ENCODE measurements around the gene ADISSP. TPM values are rescaled to one million over a fixed set of nuclear protein-coding genes. Genes with fewer than 3 reads are reported as not detected.

ADISSP gene
- total and polyA plus RNA-seq, 2 donors (not counting 1 experiment from before 2014, with no cell fraction given) = 17.0 to 23.5 TPM

DNA sequence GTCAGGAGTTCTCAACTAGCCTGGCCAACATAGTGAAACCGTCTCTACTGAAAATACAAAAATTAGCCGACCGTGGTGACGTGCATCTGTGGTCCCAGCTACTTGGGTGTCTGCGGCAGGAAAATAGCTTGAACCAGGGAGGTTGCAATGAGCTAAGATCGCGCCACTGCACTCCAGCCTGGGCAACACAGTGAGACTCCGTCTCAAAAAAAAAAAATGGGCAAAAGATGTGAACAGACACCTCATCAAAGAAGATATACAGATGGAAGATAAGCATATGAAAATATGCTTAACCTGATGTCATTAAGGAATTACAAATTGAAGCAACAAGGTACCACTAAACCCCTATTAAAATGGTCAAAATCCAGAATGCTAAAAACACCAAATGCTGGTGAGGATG is 44.3 kb downstream of the ADISSP start:
- H3K27me3 ChIP-seq (ENCODE audit: control insufficient read depth, insufficient read depth, low read length) = peaks cover 9% of the 10 kb centered on the region
- H3K36me3 ChIP-seq (ENCODE audit: control insufficient read depth, insufficient read depth, low read length) = no peaks in the 10 kb centered on the region
- no peak for DNase-seq (ENCODE audit: low read depth in 2 of 2)
- H3K4me1 ChIP-seq (ENCODE audit: control insufficient read depth, extremely low read depth, insufficient read depth, low read length) = peaks cover 4% of the 10 kb centered on the region
- H2AFZ ChIP-seq (ENCODE audit: low read length) = no peak overlapping the region
- no peak overlapping the region for H3K9ac ChIP-seq (ENCODE audit: insufficient read depth, low read length)
- H4K20me1 ChIP-seq (ENCODE audit: control insufficient read depth, extremely low read depth, insufficient read depth, low read length) = no peaks in the 10 kb centered on the region
- H3K9me3 ChIP-seq (ENCODE audit: control insufficient read depth, insufficient read depth, low read depth, low read length) = no peaks in the 10 kb centered on the region
- H3K4me2 ChIP-seq (ENCODE audit: extremely low read depth, insufficient read depth, low read length) = no peak overlapping the region
- no peak for TF ChIP-seq EZH2 (IDR thresholded peaks at IDR 0.05; ENCODE audit: low read length, missing control alignments)
- TF ChIP-seq, protein P1, sequence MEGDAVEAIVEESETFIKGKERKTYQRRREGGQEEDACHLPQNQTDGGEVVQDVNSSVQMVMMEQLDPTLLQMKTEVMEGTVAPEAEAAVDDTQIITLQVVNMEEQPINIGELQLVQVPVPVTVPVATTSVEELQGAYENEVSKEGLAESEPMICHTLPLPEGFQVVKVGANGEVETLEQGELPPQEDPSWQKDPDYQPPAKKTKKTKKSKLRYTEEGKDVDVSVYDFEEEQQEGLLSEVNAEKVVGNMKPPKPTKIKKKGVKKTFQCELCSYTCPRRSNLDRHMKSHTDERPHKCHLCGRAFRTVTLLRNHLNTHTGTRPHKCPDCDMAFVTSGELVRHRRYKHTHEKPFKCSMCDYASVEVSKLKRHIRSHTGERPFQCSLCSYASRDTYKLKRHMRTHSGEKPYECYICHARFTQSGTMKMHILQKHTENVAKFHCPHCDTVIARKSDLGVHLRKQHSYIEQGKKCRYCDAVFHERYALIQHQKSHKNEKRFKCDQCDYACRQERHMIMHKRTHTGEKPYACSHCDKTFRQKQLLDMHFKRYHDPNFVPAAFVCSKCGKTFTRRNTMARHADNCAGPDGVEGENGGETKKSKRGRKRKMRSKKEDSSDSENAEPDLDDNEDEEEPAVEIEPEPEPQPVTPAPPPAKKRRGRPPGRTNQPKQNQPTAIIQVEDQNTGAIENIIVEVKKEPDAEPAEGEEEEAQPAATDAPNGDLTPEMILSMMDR (conservative IDR thresholded peaks at IDR 0.05 in 1 of 2, IDR thresholded peaks at IDR 0.05 in 1 of 2; ENCODE audit: low read depth in 1 of 2, low read length in 2 of 2) = no peak
- no peaks in the 10 kb centered on the region for H3K79me2 ChIP-seq (ENCODE audit: control insufficient read depth, insufficient read depth, low read length)
- H3K4me3 ChIP-seq (replicated peaks in 1 of 4; ENCODE audit: control extremely low read depth in 1 of 4, insufficient read depth in 1 of 4, low read depth in 3 of 4, low read length in 4 of 4) = no peak overlapping the region
- H3K27ac ChIP-seq (ENCODE audit: insufficient read depth, low read length) = no peak overlapping the region

DNA sequence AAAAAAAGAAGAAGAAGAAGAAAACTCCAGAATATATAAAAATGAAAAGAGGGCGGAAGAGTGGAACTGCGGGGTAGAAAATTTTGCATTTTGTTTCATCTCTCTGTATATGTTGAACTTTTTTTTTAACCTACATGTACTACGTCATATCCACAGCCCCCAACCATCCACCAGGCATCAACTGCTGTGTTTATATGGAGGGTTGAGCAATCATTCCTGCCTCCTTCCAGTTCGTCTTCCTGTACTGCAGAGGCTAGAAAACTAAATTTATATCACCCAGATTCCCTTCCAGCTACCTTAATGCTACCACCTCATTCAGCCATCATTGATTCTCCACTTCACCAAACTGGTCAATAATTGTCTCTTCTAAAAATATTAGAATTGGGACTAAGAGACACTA is 45.6 kb downstream of the ADISSP start:
- Histone ChIP-seq H3K27me3 (ENCODE audit: control insufficient read depth, insufficient read depth, low read length) (peaks cover 4% of the 10 kb centered on the region), H3K4me3 (replicated peaks in 1 of 4; ENCODE audit: control extremely low read depth in 1 of 4, insufficient read depth in 1 of 4, low read depth in 3 of 4, low read length in 4 of 4) (no peak overlapping the region), H3K4me1 (ENCODE audit: control insufficient read depth, extremely low read depth, insufficient read depth, low read length) (no peaks in the 10 kb centered on the region), H3K79me2 (ENCODE audit: control insufficient read depth, insufficient read depth, low read length) (no peaks in the 10 kb centered on the region), H3K36me3 (ENCODE audit: control insufficient read depth, insufficient read depth, low read length) (no peaks in the 10 kb centered on the region), H2AFZ (ENCODE audit: low read length) (no peak overlapping the region), H3K9ac (ENCODE audit: insufficient read depth, low read length) (no peak overlapping the region), H4K20me1 (ENCODE audit: control insufficient read depth, extremely low read depth, insufficient read depth, low read length) (no peaks in the 10 kb centered on the region), H3K9me3 (ENCODE audit: control insufficient read depth, insufficient read depth, low read depth, low read length) (no peaks in the 10 kb centered on the region), H3K27ac (ENCODE audit: insufficient read depth, low read length) (no peak overlapping the region), H3K4me2 (ENCODE audit: extremely low read depth, insufficient read depth, low read length) (no peak overlapping the region)
- DNase-seq (ENCODE audit: low read depth in 2 of 2) = peak in 1 of 2 donors; percentile 25
- no peak for TF ChIP-seq EZH2 (IDR thresholded peaks at IDR 0.05; ENCODE audit: low read length, missing control alignments)
- TF ChIP-seq, protein P1 (conservative IDR thresholded peaks at IDR 0.05 in 1 of 2, IDR thresholded peaks at IDR 0.05 in 1 of 2; ENCODE audit: low read depth in 1 of 2, low read length in 2 of 2) = no peak

DNA sequence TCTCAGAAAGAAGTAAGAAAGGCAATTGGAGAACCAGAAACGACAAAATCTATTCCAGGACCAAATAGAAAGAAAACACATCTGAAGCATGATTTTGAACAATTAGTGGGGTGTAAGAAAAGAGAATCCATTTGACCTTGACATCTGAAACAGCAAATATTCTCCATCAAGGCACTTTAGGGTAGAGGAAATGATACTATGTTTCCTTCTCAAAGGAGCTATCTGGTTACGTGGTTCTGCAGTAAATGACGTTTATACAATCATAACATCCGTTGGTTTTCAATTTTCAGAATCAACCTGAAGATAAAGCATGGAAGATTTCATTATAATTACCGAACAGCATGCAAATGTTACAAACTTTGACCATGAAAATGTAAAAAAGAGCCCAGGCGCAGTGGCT is 46.9 kb downstream of the ADISSP start:
- TF ChIP-seq EZH2 (IDR thresholded peaks at IDR 0.05; ENCODE audit: low read length, missing control alignments) = no peak
- TF ChIP-seq, protein P1 (conservative IDR thresholded peaks at IDR 0.05 in 1 of 2, IDR thresholded peaks at IDR 0.05 in 1 of 2; ENCODE audit: low read depth in 1 of 2, low read length in 2 of 2) = no peak
- no peaks in the 10 kb centered on the region for H4K20me1 ChIP-seq (ENCODE audit: control insufficient read depth, extremely low read depth, insufficient read depth, low read length)
- no peak overlapping the region for H3K4me2 ChIP-seq (ENCODE audit: extremely low read depth, insufficient read depth, low read length)
- H3K9ac ChIP-seq (ENCODE audit: insufficient read depth, low read length) = no peak overlapping the region
- no peak for DNase-seq (ENCODE audit: low read depth in 2 of 2)
- H3K36me3 ChIP-seq (ENCODE audit: control insufficient read depth, insufficient read depth, low read length) = no peaks in the 10 kb centered on the region
- H3K27ac ChIP-seq (ENCODE audit: insufficient read depth, low read length) = no peak overlapping the region
- no peak overlapping the region for H2AFZ ChIP-seq (ENCODE audit: low read length)
- H3K9me3 ChIP-seq (ENCODE audit: control insufficient read depth, insufficient read depth, low read depth, low read length) = no peaks in the 10 kb centered on the region
- H3K4me3 ChIP-seq (replicated peaks in 1 of 4; ENCODE audit: control extremely low read depth in 1 of 4, insufficient read depth in 1 of 4, low read depth in 3 of 4, low read length in 4 of 4) = no peak overlapping the region
- peaks cover 4% of the 10 kb centered on the region for H3K27me3 ChIP-seq (ENCODE audit: control insufficient read depth, insufficient read depth, low read length)
- no peaks in the 10 kb centered on the region for H3K4me1 ChIP-seq (ENCODE audit: control insufficient read depth, extremely low read depth, insufficient read depth, low read length)
- H3K79me2 ChIP-seq (ENCODE audit: control insufficient read depth, insufficient read depth, low read length) = no peaks in the 10 kb centered on the region
